ENCODE results near the gene ZNF682. TPM values are rescaled to one million over a fixed set of nuclear protein-coding genes. Genes with fewer than 3 reads are reported as not detected.

Gene ZNF682
- total RNA-seq, 1 experiment from 2014 or later: 23.0 TPM

- H3K4me1 ChIP-seq (ENCODE audit: insufficient read depth, low read length): peaks cover 14% of the 10 kb centered on the region
- Mint-ChIP-seq H3K27ac (peak overlapping the region; percentile 36 to 97 (median 70)), H3K9me3 (peaks cover 0 to 27% of the 10 kb centered on the region in 2 experiments; a peak in 4 of 5 replicates), H3K27me3 (ENCODE audit: low read depth) (no peaks in the 10 kb centered on the region), H3K36me3 (ENCODE audit: insufficient read depth in 1 of 3, low read depth in 3 of 3) (peaks cover 36 to 56% (median 43%) of the 10 kb centered on the region in 3 experiments), H3K4me3 (peak overlapping the region; percentile 99), H3K4me1 (peaks cover 50 to 53% of the 10 kb centered on the region in 2 experiments)
- H4K8ac ChIP-seq (replicated peaks; ENCODE audit: insufficient read length, low read depth, low read length): no peak overlapping the region
- no peak overlapping the region for H3K9ac ChIP-seq (ENCODE audit: extremely low read depth, insufficient read length, low read length)
- no peak overlapping the region for H3K18ac ChIP-seq (ENCODE audit: insufficient read length, low read depth, low read length)
- no peak overlapping the region for H3K27ac ChIP-seq (ENCODE audit: insufficient read length, low read depth, low read length)
- no peak overlapping the region for H3K56ac ChIP-seq (ENCODE audit: insufficient read length, low read depth, low read length)
- H2BK5ac ChIP-seq (ENCODE audit: insufficient read length, low read length): no peak overlapping the region
- H3K14ac ChIP-seq (ENCODE audit: insufficient read depth, low read length): no peak overlapping the region
- H3K9me3 ChIP-seq (ENCODE audit: control insufficient read depth, low read depth, low read length): no peaks in the 10 kb centered on the region
- H2AFZ ChIP-seq (ENCODE audit: low read length): no peak overlapping the region
- no peaks in the 10 kb centered on the region for H3K27me3 ChIP-seq (ENCODE audit: insufficient read depth, low read length)
- peak overlapping the region; percentile 94 for H3K4me2 ChIP-seq (ENCODE audit: insufficient read depth, insufficient read length, low read length)
- no peak overlapping the region for H3K4ac ChIP-seq (ENCODE audit: low read depth, low read length)
- no peak overlapping the region for H2BK12ac ChIP-seq (ENCODE audit: insufficient read length, low read depth, low read length)
- H2BK20ac ChIP-seq (ENCODE audit: low read depth, low read length, poor library complexity, severe bottlenecking): no peak overlapping the region
- no peak overlapping the region for H2BK120ac ChIP-seq (ENCODE audit: low read depth, low read length, poor library complexity, severe bottlenecking)
- no CpG with 5 or more reads among the region's 3 CpGs for WGBS (ENCODE audit: extremely low coverage, insufficient read length, low lambda C conversion rate)
- no peak overlapping the region for H4K91ac ChIP-seq (ENCODE audit: insufficient read length, low read depth, low read length)
- H2BK15ac ChIP-seq (ENCODE audit: low read depth, low read length): no peak overlapping the region; the same call in 1 of the 2 replicates
- no peak for DNase-seq
- H3K23ac ChIP-seq (ENCODE audit: insufficient read length, low read depth, low read length): no peak overlapping the region
- no peaks in the 10 kb centered on the region for H3K23me2 ChIP-seq (ENCODE audit: insufficient read length, low read depth, low read length, poor library complexity, severe bottlenecking)
- H4K20me1 ChIP-seq (ENCODE audit: control insufficient read depth, insufficient read depth, insufficient read length): no peaks in the 10 kb centered on the region
- H3T11ph ChIP-seq (ENCODE audit: low read length): no peak overlapping the region
- no peak overlapping the region for H4K5ac ChIP-seq (ENCODE audit: insufficient read length, low read depth, low read length)
- TF ChIP-seq, protein P1, sequence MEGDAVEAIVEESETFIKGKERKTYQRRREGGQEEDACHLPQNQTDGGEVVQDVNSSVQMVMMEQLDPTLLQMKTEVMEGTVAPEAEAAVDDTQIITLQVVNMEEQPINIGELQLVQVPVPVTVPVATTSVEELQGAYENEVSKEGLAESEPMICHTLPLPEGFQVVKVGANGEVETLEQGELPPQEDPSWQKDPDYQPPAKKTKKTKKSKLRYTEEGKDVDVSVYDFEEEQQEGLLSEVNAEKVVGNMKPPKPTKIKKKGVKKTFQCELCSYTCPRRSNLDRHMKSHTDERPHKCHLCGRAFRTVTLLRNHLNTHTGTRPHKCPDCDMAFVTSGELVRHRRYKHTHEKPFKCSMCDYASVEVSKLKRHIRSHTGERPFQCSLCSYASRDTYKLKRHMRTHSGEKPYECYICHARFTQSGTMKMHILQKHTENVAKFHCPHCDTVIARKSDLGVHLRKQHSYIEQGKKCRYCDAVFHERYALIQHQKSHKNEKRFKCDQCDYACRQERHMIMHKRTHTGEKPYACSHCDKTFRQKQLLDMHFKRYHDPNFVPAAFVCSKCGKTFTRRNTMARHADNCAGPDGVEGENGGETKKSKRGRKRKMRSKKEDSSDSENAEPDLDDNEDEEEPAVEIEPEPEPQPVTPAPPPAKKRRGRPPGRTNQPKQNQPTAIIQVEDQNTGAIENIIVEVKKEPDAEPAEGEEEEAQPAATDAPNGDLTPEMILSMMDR (conservative IDR thresholded peaks at IDR 0.05): no peak
- no peak overlapping the region for H2AK5ac ChIP-seq (ENCODE audit: insufficient read length, low read length)
- no peaks in the 10 kb centered on the region for H3K79me1 ChIP-seq (ENCODE audit: insufficient read depth, low read depth, low read length, poor library complexity, severe bottlenecking)
- peaks cover 57% of the 10 kb centered on the region; the same call in 1 of the 2 replicates for H3K79me2 ChIP-seq (ENCODE audit: insufficient read depth, low read length)
Measured at GRCh38 chr19:20080656-20081055, 41.4 kb upstream of the ZNF682 start.

Measured in H9 (cell line).